Spleen (tissue), 7 donors: ENCODE results near the gene DENND1A.

Experiments
- CTCF ChIP-seq, 11 experiments: fragments of 200-600 bp in 7 of 11; fragments of 450-650 bp in 4 of 11; sonication (generic) in 4 of 11; IDR thresholded peaks in 8 of 11; conservative IDR thresholded peaks in 3 of 11; 1 replicate in 7 of 11; 2 replicates in 4 of 11; pipeline versions ENCODE4 v1.4.0 to v1.8.0; 2016 to 2021; ENCODE audit warnings: antibody characterized with exemption in 11 of 11, inconsistent platforms in 4 of 11, mild to moderate bottlenecking in 1 of 11
- POLR2A ChIP-seq, 3 donors: fragments of 450-650 bp; IDR thresholded peaks; one replicate each; pipeline ENCODE4 v1.5.1; 2017; ENCODE audit warnings: antibody characterized with exemption in 3 of 3, mild to moderate bottlenecking in 1 of 3
- POLR2AphosphoS5 ChIP-seq, 3 donors: sonication (generic); formaldehyde crosslinking; IDR thresholded peaks; one replicate each; pipeline ENCODE4 v1.5.1; 2017; ENCODE audit warnings: antibody characterized with exemption in 3 of 3
- donor health status: DM: no; HTN: no; CAD: no; lungs with moderate emphysema.
- donor health status: DM: no; HTN: no; CAD: no.
- donor health status: DM: no; HTN: no; CAD: no.

DNA sequence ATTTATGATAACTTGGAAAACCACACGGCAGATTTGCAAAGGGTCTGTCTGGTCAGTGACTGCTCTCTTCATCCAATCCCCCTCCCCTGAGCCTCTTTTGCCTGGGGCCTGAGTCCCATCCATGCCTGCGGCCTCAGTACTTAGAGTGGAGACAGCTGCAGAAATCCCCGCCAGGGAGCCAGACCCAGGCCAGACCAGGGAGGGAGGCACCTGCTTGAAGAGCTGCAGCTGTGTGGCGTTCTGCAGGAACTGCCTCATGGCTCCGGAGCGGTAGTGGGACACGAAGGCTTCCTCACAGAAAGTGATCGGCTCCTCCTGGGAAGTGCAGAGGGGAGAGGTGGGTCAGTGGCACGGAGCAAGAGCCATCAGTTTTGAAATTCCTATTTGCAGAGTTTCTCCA, 472.3 kb downstream of the DENND1A start:
- TF ChIP-seq CTCF (IDR thresholded peaks at IDR 0.05 in 8 of 11, conservative IDR thresholded peaks at IDR 0.05 in 3 of 11) (no peak), POLR2A (IDR thresholded peaks at IDR 0.05) (no peak), POLR2AphosphoS5 (IDR thresholded peaks at IDR 0.05) (no peak)
